CD4-positive, alpha-beta T cell treated with Interleukin-6 for 4 hours (primary cell): ENCODE results near the gene NTSR1.

Source experiments
- DNase-seq: peaks from one replicate; pipeline ENCODE4 v3.0.0-alpha.2; 2020; ENCODE audit warnings: mixed read lengths

NTSR1 gene

GRCh38 chr20:62727584-62728027 lies 19.0 kb downstream of the NTSR1 start:
- peak; percentile 0 for DNase-seq

- DNase-seq, result peak; percentile 49
Measured at GRCh38 chr20:62728028-62728780, 19.6 kb downstream of the NTSR1 start.

GRCh38 chr20:62728781-62729300 lies 20.2 kb downstream of the NTSR1 start:
- peak; percentile 1 for DNase-seq

GRCh38 chr20:62730481-62730880 lies 21.8 kb downstream of the NTSR1 start:
- no peak for DNase-seq

GRCh38 chr20:62732031-62732760 lies 23.6 kb downstream of the NTSR1 start:
- no peak for DNase-seq

- no peak for DNase-seq
Measured at GRCh38 chr20:62732842-62733525, 24.3 kb downstream of the NTSR1 start.

- no peak for DNase-seq
Measured at GRCh38 chr20:62733526-62733842, 24.8 kb downstream of the NTSR1 start.

- DNase-seq, result no peak
Measured at GRCh38 chr20:62733891-62734290, 25.3 kb downstream of the NTSR1 start.

- no peak for DNase-seq
Measured at GRCh38 chr20:62734326-62734725, 25.7 kb downstream of the NTSR1 start.

GRCh38 chr20:62734881-62735280 lies 26.2 kb downstream of the NTSR1 start:
- DNase-seq, result no peak

GRCh38 chr20:62735331-62735821 lies 26.7 kb downstream of the NTSR1 start:
- DNase-seq, result peak; percentile 31

- no peak for DNase-seq
Measured at GRCh38 chr20:62736026-62736406, 27.4 kb downstream of the NTSR1 start.

- no peak for DNase-seq
Measured at GRCh38 chr20:62736407-62737071, 27.9 kb downstream of the NTSR1 start.

GRCh38 chr20:62737271-62737811 lies 28.7 kb downstream of the NTSR1 start:
- DNase-seq, result no peak

- no peak for DNase-seq
Measured at GRCh38 chr20:62738025-62738881, 29.6 kb downstream of the NTSR1 start.

GRCh38 chr20:62739067-62739466 lies 30.4 kb downstream of the NTSR1 start:
- no peak for DNase-seq

- DNase-seq, result peak; percentile 66
Measured at GRCh38 chr20:62739581-62740285, 31.1 kb downstream of the NTSR1 start.

- peak; percentile 91 for DNase-seq
Measured at GRCh38 chr20:62740286-62741141, 31.9 kb downstream of the NTSR1 start.

- DNase-seq, result peak; percentile 35
Measured at GRCh38 chr20:62741191-62741691, 32.6 kb downstream of the NTSR1 start.
